ENCODE results near the gene PLEKHJ1. TPM values are rescaled to one million over a fixed set of nuclear protein-coding genes. Genes with fewer than 3 reads are reported as not detected.
A peak's percentile ranks its signal among the peaks of the same experiment; 100 is the strongest.

PLEKHJ1 gene
- total and polyA plus RNA-seq, 5 donors: 39.9 to 65.2 (median 46.3) TPM

DNA sequence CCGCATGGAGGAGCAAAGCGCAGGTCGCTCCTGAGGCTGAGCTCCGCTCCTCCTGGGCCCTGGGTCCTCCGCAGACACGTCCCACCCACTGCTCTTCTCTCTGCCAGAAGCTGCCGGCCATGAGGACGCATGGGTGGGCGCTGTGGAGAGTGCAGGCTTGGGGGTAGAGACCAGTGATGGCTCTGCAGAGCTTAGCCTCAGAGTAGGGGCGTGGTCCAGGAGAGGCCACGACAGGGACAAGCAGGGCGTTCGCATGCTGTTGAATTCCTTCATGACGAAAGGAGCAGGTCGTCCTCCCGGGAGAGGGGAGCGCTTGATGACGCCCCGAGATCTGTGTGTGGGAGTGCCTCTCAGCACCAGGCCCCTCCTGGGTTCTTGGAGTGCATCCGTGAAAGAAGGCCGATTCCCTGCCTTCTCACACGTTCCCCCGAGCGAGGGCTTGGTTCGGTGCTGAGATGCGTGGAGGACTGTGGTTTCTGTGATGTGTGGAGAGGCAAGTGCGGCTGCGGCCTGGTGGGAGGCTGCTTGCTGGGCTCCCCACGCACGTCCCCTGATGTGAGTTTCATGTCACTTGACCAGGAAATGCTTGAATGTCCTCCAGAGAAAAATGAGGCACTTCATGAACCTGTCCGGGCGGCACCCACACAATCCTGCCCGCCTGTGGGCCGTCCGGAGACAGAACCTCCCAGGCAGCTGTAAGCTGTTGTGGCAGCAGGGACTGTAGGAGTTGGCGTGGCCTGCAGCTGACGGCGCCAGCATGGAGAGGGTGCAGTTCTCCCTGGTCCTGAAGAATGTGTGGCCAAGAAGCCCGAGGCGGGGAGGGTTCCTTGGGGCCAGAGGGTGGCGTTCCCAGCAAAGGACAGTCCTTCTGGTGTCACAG, 5.0 kb upstream of the PLEKHJ1 start:
- Histone ChIP-seq H3K4me3 (ENCODE audit: low read length) (no peak overlapping the region), H3K9me3 (ENCODE audit: control insufficient read depth, low read length) (no peaks in the 10 kb centered on the region), H3K27me3 (ENCODE audit: control insufficient read depth, insufficient read depth) (no peaks in the 10 kb centered on the region), H3K27ac (ENCODE audit: low read length) (no peak overlapping the region), H3K4me1 (ENCODE audit: control insufficient read depth, insufficient read depth, low read length) (peaks cover 22% of the 10 kb centered on the region)
- ATAC-seq (no peak), DNase-seq (peak in 1 of 3 donors; percentile 71)
- 68% methylated on average over 41 of the region's 41 CpGs for WGBS
- intact Hi-C loops (cut with DNase I): no loop called here

DNA sequence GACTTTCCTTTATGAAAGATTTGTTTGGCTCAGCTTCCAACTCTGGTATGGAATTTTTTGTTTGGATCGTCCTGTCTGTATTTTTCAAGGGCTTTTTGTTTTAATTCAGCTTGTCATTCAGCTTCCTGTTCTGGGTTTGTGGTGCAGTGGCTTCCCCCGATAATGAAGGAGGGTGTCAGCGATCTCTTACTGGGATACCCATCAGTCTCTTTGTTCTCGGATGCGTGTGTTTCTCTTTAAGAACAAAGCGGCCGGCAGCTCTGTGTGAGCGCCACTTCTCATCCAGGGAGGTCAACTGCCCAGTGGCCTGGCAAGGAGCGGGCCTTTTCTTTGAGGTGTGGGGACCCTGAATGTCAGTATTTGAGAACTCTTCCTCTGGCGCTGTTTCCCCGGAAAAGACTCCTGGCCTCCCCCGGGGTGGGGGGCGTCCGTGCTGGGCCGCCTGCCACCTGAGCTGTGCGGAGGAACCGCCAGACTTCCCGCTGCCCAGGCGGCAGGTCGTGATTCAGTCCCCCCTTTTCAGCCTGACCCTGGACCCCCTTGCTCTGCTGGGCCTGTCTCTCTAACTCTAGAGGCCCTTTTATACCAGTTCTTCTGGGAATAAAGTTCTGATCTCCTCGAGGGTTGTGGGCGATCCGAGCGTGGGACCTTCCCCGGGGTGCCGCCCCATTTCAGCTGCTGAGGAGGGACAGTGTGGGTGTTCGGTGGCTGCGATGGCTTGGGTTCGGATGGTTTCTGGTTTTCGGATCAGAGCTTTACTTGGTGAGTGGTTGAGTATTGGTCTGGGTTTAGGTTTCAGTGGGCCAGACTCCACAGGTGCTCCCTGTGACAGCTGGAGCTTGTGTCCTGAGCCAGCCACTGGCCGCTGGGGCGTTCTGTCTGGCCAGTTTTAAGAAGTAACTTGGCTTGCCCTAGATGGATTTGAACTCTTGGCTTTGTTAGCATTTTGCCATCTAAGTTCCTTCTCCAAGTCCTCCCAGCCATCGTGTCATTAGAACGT, 3.9 kb upstream of the PLEKHJ1 start:
- Histone ChIP-seq H3K4me3 (ENCODE audit: low read length) (peak overlapping the region; percentile 50), H3K9me3 (ENCODE audit: control insufficient read depth, low read length) (no peaks in the 10 kb centered on the region), H3K4me1 (ENCODE audit: control insufficient read depth, insufficient read depth, low read length) (peaks cover 22% of the 10 kb centered on the region), H3K27ac (ENCODE audit: low read length) (peak overlapping the region; percentile 16), H3K27me3 (ENCODE audit: control insufficient read depth, insufficient read depth) (no peaks in the 10 kb centered on the region)
- intact Hi-C loops (cut with DNase I): loop anchor here (5.0 to 10.0 kb wide), 5 partner anchors 32 to 87 kb away; partner anchors contain the start of genes LSM7 (in 1 of the 4) and SPPL2B (in 1 of the 4)
- ATAC-seq: peak in 1 of 2 donors; percentile 42
- DNase-seq: peak in 1 of 3 donors; percentile 29
- 17% methylated on average over 34 of the region's 34 CpGs for WGBS

DNA sequence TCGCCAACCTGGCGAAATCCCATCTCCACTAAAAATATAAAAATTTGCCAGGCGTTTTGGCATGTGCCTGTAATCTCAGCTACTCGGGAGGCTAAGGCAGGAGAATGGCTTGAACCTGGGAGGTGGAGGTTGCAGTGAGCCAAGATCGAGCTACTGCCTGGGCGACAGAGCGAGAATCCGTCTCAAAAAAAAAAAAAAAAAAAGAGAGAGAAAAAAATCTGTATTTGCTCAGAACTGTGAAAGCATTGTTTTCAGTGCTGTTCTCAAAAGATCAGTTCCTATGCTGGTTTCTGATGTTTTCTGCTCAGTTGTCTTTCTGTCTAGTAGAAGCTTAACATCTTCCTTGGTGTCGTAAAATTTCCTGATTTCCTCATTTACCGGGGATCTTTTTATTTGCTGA, 3.0 kb upstream of the PLEKHJ1 start:
- no peaks in the 10 kb centered on the region for H3K9me3 ChIP-seq (ENCODE audit: control insufficient read depth, low read length)
- no peaks in the 10 kb centered on the region for H3K27me3 ChIP-seq (ENCODE audit: control insufficient read depth, insufficient read depth)
- H3K27ac ChIP-seq (ENCODE audit: low read length): no peak overlapping the region
- ATAC-seq: no peak
- no peak for DNase-seq
- H3K4me1 ChIP-seq (ENCODE audit: control insufficient read depth, insufficient read depth, low read length): peaks cover 24% of the 10 kb centered on the region
- intact Hi-C loops (cut with DNase I): loop anchor here (5.0 to 10.0 kb wide), 5 partner anchors 33 to 88 kb away; partner anchors contain the start of genes LSM7 (in 1 of the 4) and SPPL2B (in 1 of the 4)
- 60% methylated on average over 10 of the region's 10 CpGs for WGBS
- no peak overlapping the region for H3K4me3 ChIP-seq (ENCODE audit: low read length)

DNA sequence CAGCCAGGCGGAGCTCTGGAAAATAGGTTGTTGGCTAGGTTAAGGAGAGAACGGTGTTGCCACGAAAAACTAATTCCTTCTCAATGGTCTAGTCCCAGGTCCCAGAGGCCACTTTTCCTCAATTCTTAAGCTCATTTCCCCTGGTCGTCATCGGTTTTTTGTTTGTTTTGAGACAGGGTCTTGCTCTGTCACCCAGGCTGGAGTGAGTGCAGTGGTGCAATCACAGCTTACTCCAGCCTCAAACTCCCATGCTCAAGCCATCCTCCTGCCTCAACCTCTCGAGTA, 1.7 kb upstream of the PLEKHJ1 start:
- Histone ChIP-seq H3K9me3 (ENCODE audit: control insufficient read depth, low read length) (no peaks in the 10 kb centered on the region), H3K27me3 (ENCODE audit: control insufficient read depth, insufficient read depth) (no peaks in the 10 kb centered on the region), H3K27ac (ENCODE audit: low read length) (no peak overlapping the region), H3K4me3 (ENCODE audit: low read length) (no peak overlapping the region), H3K4me1 (ENCODE audit: control insufficient read depth, insufficient read depth, low read length) (peaks cover 24% of the 10 kb centered on the region)
- intact Hi-C loops (cut with DNase I): loop anchor here (5.0 to 10.0 kb wide), 5 partner anchors 34 to 89 kb away; partner anchors contain the start of genes LSM7 (in 1 of the 4) and SPPL2B (in 1 of the 4)
- WGBS: 75% methylated on average over 6 of the region's 6 CpGs
- DNase-seq (no peak), ATAC-seq (no peak)

DNA sequence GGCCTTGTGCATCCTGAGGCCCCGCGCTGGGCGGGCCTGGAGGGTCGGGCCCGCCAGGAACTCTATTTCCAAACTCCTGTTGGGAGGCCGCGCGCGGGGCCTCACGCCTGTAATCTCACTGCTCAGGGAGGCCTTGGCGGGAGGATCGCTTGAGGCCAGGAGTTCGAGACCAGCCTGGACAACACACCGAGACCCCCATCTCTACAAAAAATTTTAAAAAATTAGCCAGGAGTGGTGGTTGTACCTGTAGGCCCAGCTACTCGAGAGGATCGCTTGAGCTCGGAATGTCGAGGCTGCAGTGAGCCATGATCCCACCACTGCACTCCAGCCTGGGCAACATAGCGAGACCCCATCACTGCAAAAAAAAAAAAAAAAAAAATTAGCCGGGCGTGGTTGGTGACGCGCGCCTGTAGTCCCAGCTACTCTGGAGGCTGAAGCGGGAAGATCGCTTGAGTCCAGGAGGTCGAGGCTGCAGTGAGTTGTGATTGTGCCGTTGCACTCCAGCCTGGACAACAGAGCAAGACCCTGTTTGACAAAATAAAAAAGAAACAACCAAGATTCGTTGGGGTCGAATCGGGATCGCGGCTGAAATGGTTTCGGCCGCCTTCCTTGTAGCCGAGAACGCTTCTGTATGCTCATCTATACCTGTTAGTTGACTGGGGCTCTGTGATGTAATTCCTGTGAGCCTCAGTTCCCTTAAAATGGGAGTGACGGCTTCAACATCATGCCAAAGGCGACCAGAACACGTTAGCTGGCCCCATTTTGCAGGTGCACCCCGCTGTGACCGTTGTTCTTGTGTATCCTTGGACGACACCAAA, 1.1 kb upstream of the PLEKHJ1 start:
- no peaks in the 10 kb centered on the region for H3K27me3 ChIP-seq (ENCODE audit: control insufficient read depth, insufficient read depth)
- 44% methylated on average over 43 of the region's 43 CpGs for WGBS
- peak overlapping the region; percentile 66 for H3K4me3 ChIP-seq (ENCODE audit: low read length)
- H3K27ac ChIP-seq (ENCODE audit: low read length): peak overlapping the region; percentile 97
- DNase-seq (no peak), ATAC-seq (peak in 1 of 2 donors; percentile 61)
- intact Hi-C loops (cut with DNase I): loop anchor here (5.0 to 10.0 kb wide), 5 partner anchors 35 to 90 kb away; partner anchors contain the start of genes LSM7 (in 1 of the 4) and SPPL2B (in 1 of the 4)
- no peaks in the 10 kb centered on the region for H3K9me3 ChIP-seq (ENCODE audit: control insufficient read depth, low read length)
- H3K4me1 ChIP-seq (ENCODE audit: control insufficient read depth, insufficient read depth, low read length): peaks cover 24% of the 10 kb centered on the region

DNA sequence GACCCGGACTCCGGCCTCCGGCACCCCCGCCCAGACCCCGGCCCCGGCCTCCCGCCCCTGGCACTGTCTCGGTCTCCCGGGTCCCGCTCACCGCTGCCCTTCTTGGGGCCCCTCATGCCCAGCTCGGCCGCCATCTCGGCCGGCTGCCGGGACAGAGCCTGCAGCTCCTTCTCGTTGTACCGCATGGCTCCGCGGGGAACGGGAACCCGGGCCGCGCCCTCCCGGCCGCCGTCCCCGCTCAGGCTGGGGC, 140 bp downstream of the PLEKHJ1 start:
- no peaks in the 10 kb centered on the region for H3K9me3 ChIP-seq (ENCODE audit: control insufficient read depth, low read length)
- H3K4me3 ChIP-seq (ENCODE audit: low read length): peak overlapping the region; percentile 92
- H3K27me3 ChIP-seq (ENCODE audit: control insufficient read depth, insufficient read depth): no peaks in the 10 kb centered on the region
- under 1% methylated on average over 28 of the region's 28 CpGs for WGBS
- peak overlapping the region; percentile 38 for H3K27ac ChIP-seq (ENCODE audit: low read length)
- ATAC-seq: no peak
- intact Hi-C loops (cut with DNase I): loop anchor here (5.0 to 10.0 kb wide), 5 partner anchors 36 to 91 kb away; partner anchors contain the start of genes LSM7 (in 1 of the 4) and SPPL2B (in 1 of the 4)
- DNase-seq: no peak
- H3K4me1 ChIP-seq (ENCODE audit: control insufficient read depth, insufficient read depth, low read length): peaks cover 16% of the 10 kb centered on the region

DNA sequence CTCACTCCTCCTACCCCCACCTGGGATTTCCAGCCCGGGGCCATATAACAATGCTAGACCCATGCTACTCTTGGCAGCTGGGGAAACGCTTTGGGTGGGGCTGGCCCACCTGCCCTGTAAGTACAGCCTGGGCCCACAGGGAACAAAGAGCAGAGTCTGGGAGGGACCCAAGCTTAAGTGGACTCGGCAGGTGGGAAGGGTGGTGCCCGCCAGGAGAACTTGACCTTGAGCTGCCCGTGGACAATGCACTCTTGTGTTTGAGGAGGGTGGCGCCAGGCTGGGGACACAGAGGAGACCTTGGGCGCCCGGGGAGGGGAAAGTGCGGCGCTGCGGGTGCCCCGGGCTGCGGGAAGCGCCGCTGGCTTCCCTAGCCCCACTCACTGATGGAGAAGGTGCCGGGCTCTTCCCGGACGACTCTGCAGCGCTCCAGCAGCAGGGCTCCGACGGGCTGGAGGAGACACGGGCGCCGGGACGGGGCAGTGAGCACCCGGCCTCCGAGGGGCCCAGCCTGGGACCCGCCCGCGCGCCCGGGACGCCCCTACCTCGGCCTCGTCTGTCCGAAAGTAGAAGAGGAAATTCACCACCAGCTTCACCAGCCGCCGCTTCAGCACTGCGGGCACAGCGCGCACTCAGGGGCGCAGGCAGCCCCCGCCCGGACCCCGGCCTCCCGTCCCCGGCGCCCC, 607 bp downstream of the PLEKHJ1 start:
- no peaks in the 10 kb centered on the region for H3K9me3 ChIP-seq (ENCODE audit: control insufficient read depth, low read length)
- peak overlapping the region; percentile 92 for H3K4me3 ChIP-seq (ENCODE audit: low read length)
- no peaks in the 10 kb centered on the region for H3K27me3 ChIP-seq (ENCODE audit: control insufficient read depth, insufficient read depth)
- intact Hi-C loops (cut with DNase I): loop anchor here (5.0 to 10.0 kb wide), 5 partner anchors 37 to 92 kb away; partner anchors contain the start of genes LSM7 (in 1 of the 4) and SPPL2B (in 1 of the 4)
- H3K4me1 ChIP-seq (ENCODE audit: control insufficient read depth, insufficient read depth, low read length): peaks cover 12% of the 10 kb centered on the region
- WGBS: under 1% methylated on average over 48 of the region's 48 CpGs
- peak in 2 of 3 donors; percentile 46 to 73 for DNase-seq
- ATAC-seq: peak; percentile 0 to 1
- peak overlapping the region; percentile 1 for H3K27ac ChIP-seq (ENCODE audit: low read length)

DNA sequence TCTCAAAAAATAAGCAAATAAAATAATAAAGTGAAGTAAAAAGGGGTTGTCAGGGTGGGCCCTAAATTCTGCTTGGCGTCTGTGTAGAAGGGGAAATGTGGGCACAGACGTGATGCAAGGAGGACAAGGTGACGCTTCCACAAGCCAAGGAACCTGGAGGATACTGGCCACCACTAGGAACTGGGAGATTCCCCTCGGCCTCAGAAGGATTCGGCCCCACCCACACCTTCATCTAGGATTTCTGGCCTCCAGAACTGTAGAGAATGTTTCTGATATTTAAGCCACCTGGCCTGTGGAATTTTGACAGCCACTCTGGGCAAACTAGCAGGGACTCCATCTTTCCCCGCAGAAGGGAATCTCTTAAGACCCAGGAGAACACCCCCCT, 1.1 kb downstream of the PLEKHJ1 start:
- DNase-seq: no peak
- ATAC-seq: no peak
- intact Hi-C loops (cut with DNase I): loop anchor here (5.0 to 10.0 kb wide), 5 partner anchors 37 to 92 kb away; partner anchors contain the start of genes LSM7 (in 1 of the 4) and SPPL2B (in 1 of the 4)
- Histone ChIP-seq H3K4me3 (ENCODE audit: low read length) (peak overlapping the region; percentile 92), H3K4me1 (ENCODE audit: control insufficient read depth, insufficient read depth, low read length) (peaks cover 9% of the 10 kb centered on the region), H3K27me3 (ENCODE audit: control insufficient read depth, insufficient read depth) (no peaks in the 10 kb centered on the region), H3K27ac (ENCODE audit: low read length) (peak overlapping the region; percentile 1), H3K9me3 (ENCODE audit: control insufficient read depth, low read length) (no peaks in the 10 kb centered on the region)
- WGBS: 45% methylated on average over 6 of the region's 6 CpGs

DNA sequence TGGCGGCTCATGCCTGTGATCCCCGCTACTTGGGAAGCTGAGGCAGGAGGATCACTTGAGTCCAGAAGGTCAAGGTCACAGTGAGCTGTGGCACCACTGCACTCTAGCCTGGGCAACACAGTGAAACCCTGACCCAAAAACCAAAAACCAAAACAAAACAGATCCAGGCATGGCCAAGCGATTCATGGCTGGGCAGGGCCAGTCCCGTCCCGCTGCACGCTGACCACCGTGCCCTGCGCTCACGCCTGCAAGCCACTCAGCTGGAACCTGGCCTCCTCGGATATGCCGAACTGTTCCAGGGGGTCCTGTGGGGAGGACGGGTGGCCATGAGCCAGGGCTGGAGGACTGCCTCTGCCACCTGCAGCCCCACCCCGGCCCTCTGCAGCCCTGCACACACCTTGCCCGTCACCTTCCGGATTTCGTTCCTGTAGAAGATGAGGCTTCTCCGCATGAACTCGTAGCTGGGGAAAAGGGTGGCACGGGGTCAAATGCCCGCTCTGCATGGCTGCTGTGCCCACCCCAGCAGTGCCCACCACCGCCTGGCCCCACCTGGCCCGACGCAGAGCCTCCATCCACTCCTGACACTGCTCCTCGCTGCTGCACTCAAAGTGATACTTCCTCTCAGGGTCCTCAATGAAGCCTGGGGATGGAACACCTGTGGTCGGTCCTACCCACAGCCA, 2.4 kb downstream of the PLEKHJ1 start:
- WGBS: 90% methylated on average over 25 of the region's 25 CpGs
- DNase-seq (no peak), ATAC-seq (no peak)
- Histone ChIP-seq H3K27me3 (ENCODE audit: control insufficient read depth, insufficient read depth) (no peaks in the 10 kb centered on the region), H3K9me3 (ENCODE audit: control insufficient read depth, low read length) (no peaks in the 10 kb centered on the region), H3K4me3 (ENCODE audit: low read length) (no peak overlapping the region), H3K27ac (ENCODE audit: low read length) (no peak overlapping the region), H3K4me1 (ENCODE audit: control insufficient read depth, insufficient read depth, low read length) (peaks cover 9% of the 10 kb centered on the region)
- intact Hi-C loops (cut with DNase I): loop anchor here in 3 of 4 donors (10.0 kb wide), 2 partner anchors 59 to 81 kb away; no protein-coding TSS in a partner anchor

Data from right cardiac atrium (tissue), 5 donors.